ENCODE data around the gene C2orf76. TPM values are rescaled to one million over a fixed set of nuclear protein-coding genes. Genes with fewer than 3 reads are reported as not detected.

C2orf76 gene
- total and polyA plus RNA-seq, 7 experiments from 2014 or later: 5.1 to 19.2 (median 9.1) TPM

DNA sequence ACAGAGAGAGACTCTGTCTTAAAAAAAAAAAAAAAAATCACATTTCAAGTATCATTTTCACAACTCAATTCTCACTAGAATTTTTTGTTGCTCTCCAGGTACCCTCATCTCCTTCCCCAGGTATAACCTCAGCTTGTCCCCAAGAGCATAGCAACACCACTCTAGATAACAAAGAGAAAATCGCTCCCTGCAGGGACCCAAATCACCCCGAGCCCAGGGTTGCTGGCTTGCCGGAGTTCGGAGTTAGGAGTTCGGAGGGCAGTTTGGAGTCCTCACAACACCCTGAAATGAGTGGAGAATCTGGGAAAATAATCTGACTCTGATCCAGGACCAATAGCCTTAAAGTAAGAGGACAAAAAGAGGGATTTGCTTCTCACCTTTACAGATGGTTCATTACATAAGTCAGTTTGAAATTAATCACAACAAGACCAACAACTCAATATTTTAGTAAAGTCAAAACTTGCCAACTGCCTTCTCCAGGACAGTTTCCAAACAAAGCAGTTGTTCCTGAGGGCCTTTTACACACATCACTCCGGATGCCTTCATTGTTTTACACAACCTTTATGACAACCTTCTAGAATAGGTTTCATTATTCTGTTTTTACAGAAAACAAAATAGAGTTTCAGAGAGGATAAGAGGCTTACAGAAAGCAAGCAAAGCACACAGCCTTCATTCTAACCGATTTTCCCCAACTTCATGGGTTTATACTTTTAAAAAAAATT, 59.1 kb downstream of the C2orf76 start:
- Mint-ChIP-seq H3K27me3 (peaks cover 0 to 5% (median 0%) of the 10 kb centered on the region in 5 donors), H3K4me3 (no peak overlapping the region), H3K9me3 (no peaks in the 10 kb centered on the region), H3K36me3 (peaks cover 0 to 37% (median 17%) of the 10 kb centered on the region in 5 donors), H3K4me1 (no peaks in the 10 kb centered on the region), H3K27ac (no peak overlapping the region)
- no peak for ATAC-seq
- H3K4me1 ChIP-seq (ENCODE audit: control insufficient read depth in 2 of 2, insufficient read depth in 2 of 2, low read length in 2 of 2): no peaks in the 10 kb centered on the region
- H3K4me3 ChIP-seq (ENCODE audit: low read length): no peak overlapping the region
- no peak for DNase-seq
- ChIA-PET CTCF (no interaction called here), POLR2A (no interaction called here)
- no peaks in the 10 kb centered on the region for H3K36me3 ChIP-seq (ENCODE audit: control insufficient read depth in 2 of 3, insufficient read depth in 3 of 3, low read length in 3 of 3)
- intact Hi-C loops (cut with micrococcal nuclease): no loop called here
- H3K9me3 ChIP-seq (ENCODE audit: control insufficient read depth in 2 of 3, low read length in 3 of 3): no peaks in the 10 kb centered on the region
- H3K27ac ChIP-seq (ENCODE audit: low read depth, low read length): no peak overlapping the region
- H3K27me3 ChIP-seq (ENCODE audit: control insufficient read depth in 2 of 2, insufficient read depth in 2 of 2, low read length in 2 of 2): no peaks in the 10 kb centered on the region

DNA sequence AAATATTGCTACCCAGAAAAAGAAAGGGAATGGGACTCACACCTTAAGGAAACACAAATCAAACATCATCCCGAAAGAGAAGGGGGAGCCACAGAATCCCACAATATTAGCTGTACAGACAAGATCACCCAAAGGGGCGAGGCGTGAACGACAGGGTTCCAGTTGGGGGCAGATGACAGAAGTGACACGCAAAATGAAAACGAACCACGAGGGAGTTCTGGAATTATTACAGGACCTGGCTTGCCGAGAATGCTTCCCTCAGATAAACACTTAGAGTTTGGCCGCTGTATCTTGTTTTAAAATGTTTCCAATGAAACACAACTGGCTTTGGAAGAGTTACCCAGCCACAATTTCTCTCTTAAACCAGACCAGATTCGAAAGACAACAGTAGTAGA, 60.4 kb downstream of the C2orf76 start:
- H3K9me3 Mint-ChIP-seq: no peaks in the 10 kb centered on the region
- ChIA-PET CTCF (no interaction called here), POLR2A (no interaction called here)
- no peak for ATAC-seq
- no peak overlapping the region for H3K4me3 Mint-ChIP-seq
- H3K27me3 ChIP-seq (ENCODE audit: control insufficient read depth in 2 of 2, insufficient read depth in 2 of 2, low read length in 2 of 2): no peaks in the 10 kb centered on the region
- H3K9me3 ChIP-seq (ENCODE audit: control insufficient read depth in 2 of 3, low read length in 3 of 3): no peaks in the 10 kb centered on the region
- peaks cover 0 to 32% (median 16%) of the 10 kb centered on the region in 5 donors for H3K36me3 Mint-ChIP-seq
- no peak for DNase-seq
- H3K4me1 Mint-ChIP-seq: no peaks in the 10 kb centered on the region
- no peak overlapping the region for H3K27ac Mint-ChIP-seq
- peaks cover 0 to 5% (median 0%) of the 10 kb centered on the region in 5 donors for H3K27me3 Mint-ChIP-seq
- H3K4me3 ChIP-seq (ENCODE audit: low read length): no peak overlapping the region
- H3K27ac ChIP-seq (ENCODE audit: low read depth, low read length): no peak overlapping the region
- no peaks in the 10 kb centered on the region for H3K36me3 ChIP-seq (ENCODE audit: control insufficient read depth in 2 of 3, insufficient read depth in 3 of 3, low read length in 3 of 3)
- intact Hi-C loops (cut with micrococcal nuclease): no loop called here
- H3K4me1 ChIP-seq (ENCODE audit: control insufficient read depth in 2 of 2, insufficient read depth in 2 of 2, low read length in 2 of 2): no peaks in the 10 kb centered on the region

GRCh38 chr2:119305497-119306195, 61.0 kb downstream of the C2orf76 start:
- Mint-ChIP-seq H3K36me3 (peaks cover 0 to 28% (median 11%) of the 10 kb centered on the region in 5 donors), H3K4me1 (no peaks in the 10 kb centered on the region), H3K9me3 (no peaks in the 10 kb centered on the region), H3K4me3 (no peak overlapping the region), H3K27me3 (peaks cover 0 to 5% (median 0%) of the 10 kb centered on the region in 5 donors), H3K27ac (no peak overlapping the region)
- no peak for ATAC-seq
- CTCF ChIA-PET: no interaction called here
- intact Hi-C loops (cut with micrococcal nuclease): no loop called here
- H3K9me3 ChIP-seq (ENCODE audit: control insufficient read depth in 2 of 3, low read length in 3 of 3): no peaks in the 10 kb centered on the region
- no peak for DNase-seq
- POLR2A ChIA-PET: no interaction called here
- no peaks in the 10 kb centered on the region for H3K27me3 ChIP-seq (ENCODE audit: control insufficient read depth in 2 of 2, insufficient read depth in 2 of 2, low read length in 2 of 2)
- H3K36me3 ChIP-seq (ENCODE audit: control insufficient read depth in 2 of 3, insufficient read depth in 3 of 3, low read length in 3 of 3): no peaks in the 10 kb centered on the region
- H3K27ac ChIP-seq (ENCODE audit: low read depth, low read length): no peak overlapping the region
- no peaks in the 10 kb centered on the region for H3K4me1 ChIP-seq (ENCODE audit: control insufficient read depth in 2 of 2, insufficient read depth in 2 of 2, low read length in 2 of 2)
- no peak overlapping the region for H3K4me3 ChIP-seq (ENCODE audit: low read length)

GRCh38 chr2:119304847-119305246, 61.8 kb downstream of the C2orf76 start:
- Mint-ChIP-seq H3K36me3 (peaks cover 0 to 35% (median 11%) of the 10 kb centered on the region in 5 donors), H3K4me1 (no peaks in the 10 kb centered on the region), H3K27me3 (peaks cover 0 to 5% (median 0%) of the 10 kb centered on the region in 5 donors), H3K9me3 (no peaks in the 10 kb centered on the region), H3K4me3 (no peak overlapping the region), H3K27ac (no peak overlapping the region)
- ATAC-seq (no peak), DNase-seq (no peak)
- Histone ChIP-seq H3K27me3 (ENCODE audit: control insufficient read depth in 2 of 2, insufficient read depth in 2 of 2, low read length in 2 of 2) (no peaks in the 10 kb centered on the region), H3K36me3 (ENCODE audit: control insufficient read depth in 2 of 3, insufficient read depth in 3 of 3, low read length in 3 of 3) (no peaks in the 10 kb centered on the region), H3K4me3 (ENCODE audit: low read length) (no peak overlapping the region), H3K27ac (ENCODE audit: low read depth, low read length) (no peak overlapping the region), H3K9me3 (ENCODE audit: control insufficient read depth in 2 of 3, low read length in 3 of 3) (no peaks in the 10 kb centered on the region), H3K4me1 (ENCODE audit: control insufficient read depth in 2 of 2, insufficient read depth in 2 of 2, low read length in 2 of 2) (no peaks in the 10 kb centered on the region)
- POLR2A ChIA-PET: no interaction called here
- CTCF ChIA-PET: no interaction called here
- intact Hi-C loops (cut with micrococcal nuclease): no loop called here

GRCh38 chr2:119301413-119301812, 65.2 kb downstream of the C2orf76 start:
- no peaks in the 10 kb centered on the region for H3K9me3 Mint-ChIP-seq
- Histone ChIP-seq H3K4me3 (ENCODE audit: low read length) (no peak overlapping the region), H3K27me3 (ENCODE audit: control insufficient read depth in 2 of 2, insufficient read depth in 2 of 2, low read length in 2 of 2) (no peaks in the 10 kb centered on the region), H3K36me3 (ENCODE audit: control insufficient read depth in 2 of 3, insufficient read depth in 3 of 3, low read length in 3 of 3) (no peaks in the 10 kb centered on the region), H3K27ac (ENCODE audit: low read depth, low read length) (no peak overlapping the region), H3K4me1 (ENCODE audit: control insufficient read depth in 2 of 2, insufficient read depth in 2 of 2, low read length in 2 of 2) (no peaks in the 10 kb centered on the region), H3K9me3 (ENCODE audit: control insufficient read depth in 2 of 3, low read length in 3 of 3) (no peaks in the 10 kb centered on the region)
- peaks cover 0 to 29% (median 11%) of the 10 kb centered on the region in 5 donors for H3K36me3 Mint-ChIP-seq
- no peak for DNase-seq
- no peak for ATAC-seq
- ChIA-PET POLR2A (interaction anchor here (0.6 kb wide), 1 partner anchor 1178 kb away, joined by 3 read pairs; no protein-coding TSS in a partner anchor), CTCF (no interaction called here)
- H3K27me3 Mint-ChIP-seq: peaks cover 0 to 5% (median 0%) of the 10 kb centered on the region in 5 donors
- intact Hi-C loops (cut with micrococcal nuclease): no loop called here
- no peak overlapping the region for H3K4me3 Mint-ChIP-seq
- H3K27ac Mint-ChIP-seq: no peak overlapping the region
- no peaks in the 10 kb centered on the region for H3K4me1 Mint-ChIP-seq

- Histone ChIP-seq H3K4me3 (ENCODE audit: low read length) (no peak overlapping the region), H3K27me3 (ENCODE audit: control insufficient read depth in 2 of 2, insufficient read depth in 2 of 2, low read length in 2 of 2) (no peaks in the 10 kb centered on the region), H3K27ac (ENCODE audit: low read depth, low read length) (no peak overlapping the region), H3K4me1 (ENCODE audit: control insufficient read depth in 2 of 2, insufficient read depth in 2 of 2, low read length in 2 of 2) (no peaks in the 10 kb centered on the region), H3K36me3 (ENCODE audit: control insufficient read depth in 2 of 3, insufficient read depth in 3 of 3, low read length in 3 of 3) (no peaks in the 10 kb centered on the region), H3K9me3 (ENCODE audit: control insufficient read depth in 2 of 3, low read length in 3 of 3) (no peaks in the 10 kb centered on the region)
- Mint-ChIP-seq H3K27me3 (no peaks in the 10 kb centered on the region), H3K36me3 (peaks cover 0 to 20% (median 5%) of the 10 kb centered on the region in 5 donors), H3K27ac (no peak overlapping the region), H3K9me3 (no peaks in the 10 kb centered on the region), H3K4me3 (no peak overlapping the region), H3K4me1 (no peaks in the 10 kb centered on the region)
- POLR2A ChIA-PET: no interaction called here
- DNase-seq (no peak), ATAC-seq (no peak)
- intact Hi-C loops (cut with micrococcal nuclease): no loop called here
- CTCF ChIA-PET: no interaction called here
Observed at GRCh38 chr2:119295688-119296375, 70.8 kb downstream of the C2orf76 start.

Measured in naive thymus-derived CD4-positive, alpha-beta T cell (primary cell).